Stimulated activated CD4-positive, alpha-beta T cell treated with anti-CD3 and anti-CD28 coated beads, Interleukin-15, amount 100 ng/mL, for 48 hours (primary cell): ENCODE data around the gene ADSS1.

ENCODE experiments used
- DNase-seq, 2 donors: peaks; one replicate each; pipeline ENCODE4 v3.0.0-alpha.2; 2020; ENCODE audit warnings: low read depth in 2 of 2

The ADSS1 gene

DNA sequence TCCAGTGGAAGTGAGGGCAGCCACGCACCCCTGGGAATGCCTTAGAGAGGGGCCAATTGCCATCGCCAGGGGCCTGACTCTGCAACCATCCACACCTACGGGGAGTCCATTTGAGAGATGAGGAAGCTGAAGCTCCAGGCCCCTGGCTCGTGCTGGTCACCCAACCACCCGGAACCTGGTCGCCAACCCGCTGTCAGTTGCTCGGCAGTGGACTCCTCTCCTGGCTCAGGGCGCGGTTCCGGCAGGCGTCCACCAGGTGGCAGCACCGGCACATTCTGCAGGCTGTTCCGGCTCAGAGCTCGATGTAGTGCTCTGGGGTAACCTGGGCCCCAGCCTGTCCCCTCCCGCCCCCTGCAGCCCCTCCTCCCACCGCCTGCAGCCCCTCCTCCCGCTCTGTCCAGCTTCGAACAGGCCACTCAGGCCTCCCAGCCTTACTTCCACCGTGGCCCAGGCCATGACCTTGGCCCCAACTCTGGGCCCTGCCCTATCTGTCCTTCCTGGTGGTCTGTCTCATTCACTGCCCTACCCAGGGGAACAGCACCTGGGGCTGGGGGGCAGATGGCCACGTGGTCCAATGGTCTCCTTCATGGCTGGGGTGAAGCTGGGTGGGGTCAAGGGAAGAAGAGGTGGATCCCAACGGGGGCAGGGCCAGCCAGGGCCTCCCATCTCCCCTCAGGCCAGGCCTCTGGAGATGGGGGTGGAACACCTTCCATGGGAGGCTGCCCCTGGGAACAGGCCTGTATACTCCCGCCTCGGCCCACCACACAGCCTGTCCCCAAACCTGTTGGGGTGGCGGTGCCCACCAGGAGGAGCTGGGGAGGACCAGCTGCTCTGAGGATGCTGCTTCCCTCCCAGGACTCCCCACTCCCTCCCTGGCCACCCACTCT lies 44.7 kb downstream of the ADSS1 start:
- peak; percentile 75 to 86 for DNase-seq

DNA sequence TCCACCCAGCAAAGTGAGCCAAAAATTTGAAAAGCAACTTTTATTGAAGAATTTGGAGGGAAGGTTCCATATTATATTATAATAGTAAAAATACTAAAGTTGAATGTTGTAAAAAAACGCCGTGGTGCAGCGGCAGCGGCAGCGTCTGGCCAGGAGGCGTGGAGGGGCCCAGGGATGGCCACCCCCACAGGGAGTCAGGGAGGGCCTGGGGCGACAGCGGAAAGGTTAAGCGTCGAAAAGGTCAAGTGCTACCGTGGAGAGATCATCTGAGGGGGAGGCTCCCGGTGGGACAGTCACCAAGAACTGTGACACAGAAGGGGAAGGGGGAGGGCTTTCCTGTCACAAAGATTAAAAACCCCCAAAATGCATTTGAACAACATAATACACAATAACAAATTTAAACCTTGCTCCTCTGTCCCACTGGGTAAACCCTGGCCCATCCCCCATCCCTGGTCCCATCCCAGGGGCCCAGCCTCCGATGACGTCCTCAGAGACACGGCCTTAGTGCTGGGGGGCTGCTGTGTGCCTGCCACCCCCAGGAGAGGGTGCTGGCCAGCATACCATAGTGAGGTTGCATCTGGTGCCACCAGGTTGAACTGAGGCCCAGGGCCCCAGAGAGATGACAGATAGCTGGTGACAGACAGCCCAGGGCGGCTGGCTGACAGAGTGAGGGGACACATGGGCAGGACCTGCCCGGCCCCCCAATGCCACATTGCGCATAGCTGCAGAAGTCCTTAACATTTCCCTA lies 45.5 kb downstream of the ADSS1 start:
- no peak for DNase-seq

DNA sequence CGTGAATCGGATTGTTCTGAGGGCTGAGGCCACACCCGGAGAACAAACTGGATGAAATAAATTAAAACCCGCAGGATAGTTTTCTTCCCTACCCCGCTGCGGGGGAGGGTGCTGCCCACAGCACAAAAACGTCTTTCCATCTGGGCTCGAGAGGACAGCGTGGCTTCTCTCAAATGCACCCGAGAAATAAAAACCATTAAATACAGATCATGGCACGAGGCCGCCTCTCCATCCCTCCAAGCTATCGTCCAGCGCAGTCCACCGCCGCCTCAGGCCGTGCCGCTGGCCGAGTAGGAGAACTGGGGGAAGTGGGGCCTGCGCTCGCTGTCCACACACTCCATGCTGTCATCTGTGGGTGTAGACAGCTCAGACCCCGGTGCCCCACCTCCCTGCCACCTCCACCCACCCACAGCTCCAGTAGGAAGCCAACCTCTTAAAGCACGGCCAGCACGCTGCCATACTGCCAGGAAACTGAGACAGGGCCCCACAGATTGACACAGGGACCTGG lies 46.1 kb downstream of the ADSS1 start:
- no peak for DNase-seq

DNA sequence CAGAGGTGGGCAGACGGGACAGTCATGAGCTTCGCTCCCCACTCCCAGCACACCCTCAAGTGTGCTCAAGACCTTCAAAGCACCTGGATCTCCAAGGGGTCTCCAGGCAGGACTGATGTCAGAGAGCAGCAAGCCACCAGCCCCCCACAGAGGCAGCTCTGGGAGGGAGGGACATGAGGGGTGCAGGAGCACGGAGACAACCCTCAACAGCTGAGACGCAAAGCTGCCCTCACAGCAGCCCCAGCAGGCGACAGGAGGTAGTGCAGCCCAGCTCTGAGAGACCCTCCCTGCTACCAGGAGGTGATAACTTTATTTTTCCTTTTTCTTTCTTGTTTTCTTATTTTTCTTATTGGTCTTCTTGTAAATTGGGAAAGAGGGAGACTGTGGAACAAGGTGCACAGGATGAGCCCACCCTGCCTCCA lies 46.8 kb downstream of the ADSS1 start:
- DNase-seq, result no peak

DNA sequence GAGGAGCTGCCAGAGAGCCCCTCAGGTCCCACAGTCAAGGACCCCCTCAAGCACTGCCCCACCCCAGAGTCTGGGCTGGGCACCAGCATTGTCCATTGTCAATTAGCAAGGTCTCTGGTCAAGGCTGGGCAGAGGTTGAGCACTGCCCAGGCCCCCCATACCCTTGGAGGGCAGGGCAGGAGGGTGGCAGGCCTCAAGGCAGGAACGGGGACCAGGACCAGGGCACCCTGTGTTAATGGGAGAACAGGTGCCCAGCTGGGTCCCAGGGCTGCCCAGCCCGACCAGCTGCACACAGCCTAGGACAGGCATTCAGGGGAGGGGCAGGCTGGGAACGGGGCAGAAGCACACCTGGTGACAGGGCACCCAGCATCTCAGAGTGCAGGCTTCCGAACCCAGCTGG lies 47.3 kb downstream of the ADSS1 start:
- DNase-seq, result no peak

DNA sequence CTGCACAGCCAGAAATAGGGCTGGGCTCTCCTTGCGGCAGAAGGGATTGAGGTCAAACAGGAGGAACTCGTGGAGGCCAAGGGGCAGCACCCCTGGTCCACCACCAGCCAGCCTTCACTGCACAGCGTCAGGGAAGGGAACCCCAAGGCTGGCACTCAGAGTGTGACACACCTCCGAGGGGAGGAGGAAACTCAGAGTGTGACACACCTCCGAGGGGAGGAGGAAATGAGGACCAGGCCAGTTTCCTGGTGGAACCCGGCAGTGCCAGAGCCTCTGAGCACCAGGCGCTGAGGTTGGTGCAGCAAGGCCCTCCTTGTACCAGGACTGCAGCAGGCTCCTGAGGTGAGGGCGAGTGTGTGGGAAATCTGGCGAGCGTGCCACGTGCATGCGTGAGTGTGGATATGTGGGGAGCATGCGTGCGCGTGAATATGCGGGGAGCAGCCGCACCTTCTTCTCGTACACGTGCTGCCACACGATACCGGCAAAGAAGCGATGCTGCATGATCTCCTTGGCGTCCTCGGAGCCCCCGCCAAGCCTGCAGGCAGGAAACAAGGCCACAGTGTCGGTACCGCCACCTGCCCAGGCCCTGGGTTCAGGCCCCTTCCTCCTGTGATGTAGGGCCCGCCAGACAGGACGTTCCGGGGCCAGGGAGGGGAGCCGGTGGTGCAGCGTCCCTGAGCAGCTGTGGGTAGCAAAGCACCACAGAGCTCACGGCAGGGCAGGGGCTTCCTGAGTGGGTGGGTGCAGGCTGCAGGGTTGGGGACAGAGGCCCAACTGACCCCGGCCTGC lies 48.1 kb downstream of the ADSS1 start:
- DNase-seq, result no peak

DNA sequence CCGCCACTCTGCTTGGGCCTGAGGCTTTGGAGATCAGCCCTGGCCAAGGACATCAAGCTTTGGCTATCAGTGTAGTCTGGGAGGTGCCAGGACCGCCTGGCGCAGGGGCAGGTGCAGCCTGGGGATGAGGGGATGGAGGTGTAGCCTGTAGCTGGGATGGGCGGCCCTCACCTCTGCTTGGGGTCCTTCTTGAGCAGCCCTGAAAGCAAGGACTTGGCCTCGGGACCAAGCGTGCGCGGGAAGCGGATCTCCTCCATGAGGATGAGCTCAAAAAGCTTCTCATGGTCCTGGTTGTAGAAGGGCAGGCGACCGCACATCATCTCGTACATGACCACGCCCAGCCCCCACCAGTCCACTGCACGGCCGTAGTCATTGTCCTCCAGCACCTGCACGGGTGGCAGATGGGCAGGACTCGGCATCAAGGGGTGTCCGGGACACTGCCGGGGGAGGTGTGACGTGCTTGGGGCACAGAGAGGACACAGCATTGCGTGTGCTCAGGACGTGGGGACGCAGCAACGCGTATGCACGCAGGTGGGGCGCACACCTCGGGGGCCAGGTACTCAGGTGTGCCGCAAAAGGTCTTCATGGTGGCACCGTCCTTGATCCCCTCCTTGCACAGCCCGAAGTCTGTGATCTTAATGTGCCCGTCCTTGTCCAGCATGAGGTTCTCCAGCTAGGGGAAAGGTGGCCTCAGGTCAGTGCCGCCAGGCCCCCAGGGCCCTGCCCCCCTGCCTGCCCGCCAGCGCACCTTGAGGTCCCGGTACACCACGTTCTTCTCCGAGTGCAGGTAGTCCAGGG lies 48.9 kb downstream of the ADSS1 start:
- DNase-seq, result no peak

DNA sequence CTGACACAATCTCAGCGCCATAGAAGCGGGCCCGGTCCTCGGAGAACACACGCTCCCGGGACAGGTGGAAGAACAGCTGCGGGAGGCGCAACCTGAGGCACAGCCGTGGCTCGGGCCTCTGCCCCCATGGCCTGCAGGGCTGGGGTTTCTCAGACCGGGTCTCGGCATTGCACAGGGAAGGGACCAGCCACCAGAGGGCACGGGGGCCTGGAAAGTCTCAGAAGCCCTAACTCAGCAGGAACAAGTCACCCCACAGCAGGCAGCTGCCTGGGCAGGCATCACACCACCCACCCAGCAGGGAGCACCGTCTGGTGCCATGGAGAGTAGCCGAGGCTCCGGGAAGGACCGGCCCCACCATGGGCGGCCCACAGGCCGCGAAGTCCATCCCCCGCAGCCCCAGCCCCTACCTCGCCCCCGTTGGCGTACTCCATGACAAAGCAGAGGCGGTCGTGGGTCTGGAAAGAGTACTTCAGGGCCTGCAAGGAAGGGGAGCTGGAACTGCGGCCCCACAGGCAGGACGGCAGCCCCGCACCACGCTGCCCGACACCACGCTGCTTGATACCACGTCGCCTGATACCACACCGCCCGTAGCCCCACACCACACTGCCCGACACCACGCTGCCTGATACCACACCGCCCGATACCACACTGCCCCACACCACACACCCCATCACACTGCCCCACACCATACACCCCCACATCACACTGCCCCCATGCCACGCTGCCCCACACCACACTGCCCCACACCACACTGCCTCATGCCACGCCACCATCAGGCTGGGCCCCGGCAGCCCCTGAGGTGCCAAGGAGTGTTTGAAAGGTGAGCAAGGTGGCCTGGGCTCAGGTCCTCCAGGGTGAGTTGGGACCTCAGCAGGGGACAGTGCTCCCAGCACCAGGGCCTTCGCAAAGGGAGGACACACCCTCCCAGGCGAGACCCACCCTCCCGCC lies 49.8 kb downstream of the ADSS1 start:
- DNase-seq, result no peak

DNA sequence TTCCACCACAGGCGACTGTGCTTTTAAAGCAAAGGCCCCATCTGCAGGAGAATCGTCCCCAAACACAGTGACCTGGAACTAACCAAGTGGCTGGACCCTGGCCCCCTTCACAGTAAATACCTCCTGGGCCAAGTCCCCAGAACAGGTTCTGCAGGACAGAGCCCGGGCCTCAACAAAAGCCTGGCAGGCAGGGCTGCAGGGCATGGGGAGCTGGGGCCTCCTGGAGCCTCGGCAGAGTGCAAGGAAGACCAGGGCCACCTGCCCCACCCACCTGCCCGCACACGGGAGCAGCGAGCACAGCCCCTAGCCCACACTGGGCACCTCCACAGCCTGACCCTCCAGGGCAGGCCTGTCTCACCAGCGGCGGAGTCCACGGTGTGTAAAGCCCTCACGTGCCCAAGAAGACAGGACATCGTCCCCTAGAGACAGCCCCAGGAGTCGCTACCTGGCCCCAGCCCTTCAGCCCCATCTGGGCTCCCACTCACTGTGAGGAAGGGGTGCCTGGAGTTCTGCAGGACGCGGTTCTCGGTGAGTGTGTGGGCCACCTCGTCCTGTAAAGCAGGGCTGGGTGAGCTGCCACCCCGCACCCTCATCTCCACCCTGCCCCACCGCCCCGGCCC lies 50.5 kb downstream of the ADSS1 start:
- DNase-seq, result no peak

DNA sequence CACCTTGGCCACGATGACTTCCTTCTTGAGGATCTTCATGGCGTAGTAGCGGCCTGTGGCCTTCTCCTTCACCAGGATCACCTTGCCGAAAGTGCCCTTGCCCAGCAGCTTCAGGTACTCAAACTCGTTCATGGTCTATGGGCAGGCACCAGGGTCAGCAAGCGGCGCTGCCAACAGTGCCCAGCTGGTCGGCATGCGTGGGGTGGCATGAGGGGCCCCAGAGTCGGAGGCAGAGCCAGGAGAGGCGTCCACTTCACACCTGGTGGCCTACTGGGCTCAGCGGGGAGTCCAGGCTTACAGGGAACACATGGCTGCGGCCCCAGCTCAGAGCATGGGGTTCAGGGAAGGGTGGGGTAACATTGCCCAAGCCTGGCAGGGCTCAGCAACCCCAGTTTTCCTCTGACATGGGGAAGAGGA lies 51.1 kb downstream of the ADSS1 start:
- no peak for DNase-seq

DNA sequence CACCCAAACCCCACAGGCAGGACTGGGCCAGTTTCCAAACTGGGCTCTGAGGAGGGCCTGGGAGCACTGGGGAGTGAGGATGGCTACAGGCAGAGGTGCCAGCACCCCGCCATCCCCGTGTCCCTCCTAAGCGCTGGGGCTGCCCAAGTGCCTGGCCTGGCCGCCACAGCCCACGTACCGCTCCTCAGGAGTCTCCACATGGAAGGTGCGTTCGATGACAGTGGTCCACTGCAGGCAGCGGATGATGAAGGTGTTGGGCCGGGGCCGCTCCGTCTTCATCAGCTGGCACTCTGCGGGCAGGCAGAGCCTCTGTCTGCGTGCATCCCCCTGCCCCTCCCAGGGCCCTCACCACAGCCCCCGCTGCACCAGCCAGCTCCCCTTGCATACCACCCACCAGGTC lies 52.5 kb downstream of the ADSS1 start:
- DNase-seq, result no peak

DNA sequence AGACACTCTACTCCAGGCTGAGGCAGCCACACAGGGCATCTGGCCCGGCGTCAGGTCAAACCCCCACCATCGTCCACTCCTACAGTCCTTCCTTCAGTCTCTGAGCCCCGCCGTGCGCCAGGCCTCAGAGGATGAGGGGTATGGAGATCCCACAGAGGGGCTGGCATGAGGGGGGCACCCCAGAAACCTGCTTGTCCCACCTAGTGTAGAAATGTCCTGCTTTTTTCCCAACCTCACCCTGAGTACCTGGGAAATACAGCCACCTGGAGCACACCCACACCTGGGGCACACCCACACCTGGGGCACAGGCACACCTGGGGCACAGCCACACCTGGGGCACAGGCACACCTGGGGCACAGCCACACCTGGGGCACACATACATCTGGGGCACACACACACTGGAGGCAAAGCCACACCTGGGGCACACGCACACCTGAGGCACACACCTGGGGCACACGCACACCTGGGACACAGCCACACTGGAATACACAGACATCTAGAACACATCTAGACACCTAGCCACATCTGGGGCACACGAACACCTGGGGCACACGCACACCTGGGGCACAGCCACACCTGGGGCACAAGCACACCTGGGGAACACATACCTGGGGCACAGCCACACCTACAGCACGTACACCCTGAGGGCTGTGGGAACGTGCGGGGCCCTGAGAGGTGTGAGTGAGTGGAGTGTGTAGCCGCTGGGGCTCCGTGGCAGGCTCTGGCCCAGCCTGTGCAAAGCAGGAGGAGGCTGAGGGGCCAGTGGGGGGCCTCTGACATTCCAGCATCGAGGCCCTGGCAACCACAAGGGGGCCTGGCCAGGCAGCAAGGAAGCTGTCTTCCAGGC lies 53.2 kb downstream of the ADSS1 start:
- DNase-seq, result no peak

DNA sequence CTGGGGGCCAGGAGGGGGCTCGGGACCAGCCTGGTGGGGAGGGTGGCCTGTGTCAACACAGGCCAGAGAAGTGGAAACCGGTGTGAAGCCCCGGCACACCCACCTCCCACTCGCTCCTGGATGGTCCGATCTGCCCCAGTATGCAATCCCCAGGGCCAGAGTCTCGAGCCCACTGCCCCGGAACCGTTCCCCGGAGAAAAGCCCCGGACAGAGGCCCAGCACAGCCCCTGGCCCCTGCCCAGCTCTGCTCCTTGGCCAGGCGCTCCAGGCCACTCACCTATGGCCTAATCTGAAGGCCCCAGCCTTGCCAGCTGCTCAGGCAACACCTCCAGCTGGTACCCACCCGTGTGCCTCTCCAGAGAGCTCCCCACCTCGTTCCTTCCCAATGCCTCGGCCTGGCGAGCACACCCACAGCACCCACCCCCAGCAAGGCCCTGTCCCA lies 53.8 kb downstream of the ADSS1 start:
- DNase-seq, result no peak

DNA sequence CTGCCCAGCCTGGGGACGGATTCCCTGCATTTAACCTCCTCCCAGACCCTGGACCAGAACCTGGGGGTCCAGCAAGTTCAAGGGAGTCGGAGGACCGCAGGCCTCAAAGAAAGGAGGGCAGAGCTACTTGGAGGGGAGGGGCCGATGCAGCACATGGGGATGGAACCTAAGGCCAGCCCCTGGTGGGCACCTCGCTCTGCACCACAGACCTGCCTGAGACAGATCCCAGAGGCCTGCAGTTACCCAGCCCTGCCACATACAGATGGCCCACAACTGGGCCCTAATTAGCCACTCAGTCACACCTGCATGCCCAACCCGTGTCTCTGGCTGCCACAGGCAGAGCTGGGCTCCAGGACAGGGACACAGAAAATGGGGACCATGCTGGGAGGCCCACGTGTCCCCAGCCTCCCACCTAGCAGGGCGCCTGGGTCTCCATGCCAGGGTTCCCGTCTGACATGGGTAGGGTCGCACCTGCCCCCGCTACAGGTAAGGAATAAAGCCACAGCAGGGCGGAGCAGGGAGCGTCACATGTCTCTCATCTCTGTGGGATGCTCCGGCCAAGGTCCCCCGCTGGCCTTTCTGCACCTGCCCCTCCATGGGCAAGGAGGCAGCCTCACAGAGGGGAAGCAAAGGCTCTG lies 54.8 kb downstream of the ADSS1 start:
- no peak for DNase-seq

DNA sequence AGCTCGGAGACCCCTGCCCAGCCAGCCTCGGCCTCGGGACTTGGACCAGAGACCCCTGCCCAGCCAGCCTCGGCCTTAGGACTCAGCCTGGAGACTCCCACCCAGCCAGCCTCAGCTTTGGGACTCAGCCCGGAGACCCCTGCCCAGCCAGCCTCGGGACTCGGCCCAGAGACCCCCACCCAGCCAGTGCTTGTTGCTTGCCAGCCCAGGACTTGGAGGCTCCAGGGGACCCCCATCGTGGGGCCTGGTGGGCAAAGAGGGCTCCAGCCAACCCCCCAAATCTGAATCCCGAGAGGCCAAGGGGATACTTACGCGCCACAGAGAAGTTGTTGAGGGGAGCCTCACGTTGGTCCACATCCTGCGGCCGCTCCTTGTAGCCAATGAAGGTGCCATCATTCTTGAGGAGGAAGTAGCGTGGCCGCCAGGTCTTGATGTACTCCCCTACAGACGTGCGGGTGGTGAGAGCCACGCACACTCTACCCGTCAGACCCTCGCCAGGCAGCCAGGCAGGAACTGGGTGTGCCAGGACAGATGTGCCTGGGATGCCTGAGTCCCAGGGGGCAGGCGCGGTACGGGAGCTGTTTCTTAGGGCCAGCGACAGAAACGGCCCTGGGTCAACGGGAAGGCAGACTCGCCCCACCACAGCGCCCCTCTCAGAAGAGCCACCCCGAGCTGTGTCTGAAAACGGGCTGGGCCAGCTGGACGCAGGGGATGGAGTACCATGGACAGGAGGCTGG lies 55.9 kb downstream of the ADSS1 start:
- no peak for DNase-seq

DNA sequence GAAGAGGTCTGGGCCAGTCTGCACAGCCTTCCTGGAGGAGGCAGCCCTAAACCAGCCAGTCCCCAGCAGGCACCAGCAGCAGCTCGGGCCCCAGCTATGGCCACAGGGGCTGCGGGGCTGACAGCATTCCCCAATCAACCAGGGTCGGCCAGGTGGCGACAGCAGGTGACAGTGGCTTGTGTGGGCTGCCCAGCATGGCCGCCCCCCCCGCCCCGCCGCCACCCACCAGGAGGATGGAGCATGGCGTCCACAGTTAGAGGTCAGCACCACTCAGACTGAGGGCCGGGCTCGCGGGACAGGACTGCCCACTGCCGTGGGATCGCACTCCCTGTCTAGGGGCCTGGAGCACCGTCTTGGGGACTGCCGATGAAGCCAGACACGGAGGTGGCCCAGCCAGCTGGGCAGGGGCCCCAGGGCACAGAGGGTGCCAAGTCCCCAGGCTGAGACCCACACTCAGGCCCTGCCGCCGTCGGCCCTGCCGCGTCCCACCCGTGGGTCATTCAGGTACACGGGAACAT lies 56.5 kb downstream of the ADSS1 start:
- no peak for DNase-seq
